ENCODE data around the gene FCHSD1.

FCHSD1 gene

DNA sequence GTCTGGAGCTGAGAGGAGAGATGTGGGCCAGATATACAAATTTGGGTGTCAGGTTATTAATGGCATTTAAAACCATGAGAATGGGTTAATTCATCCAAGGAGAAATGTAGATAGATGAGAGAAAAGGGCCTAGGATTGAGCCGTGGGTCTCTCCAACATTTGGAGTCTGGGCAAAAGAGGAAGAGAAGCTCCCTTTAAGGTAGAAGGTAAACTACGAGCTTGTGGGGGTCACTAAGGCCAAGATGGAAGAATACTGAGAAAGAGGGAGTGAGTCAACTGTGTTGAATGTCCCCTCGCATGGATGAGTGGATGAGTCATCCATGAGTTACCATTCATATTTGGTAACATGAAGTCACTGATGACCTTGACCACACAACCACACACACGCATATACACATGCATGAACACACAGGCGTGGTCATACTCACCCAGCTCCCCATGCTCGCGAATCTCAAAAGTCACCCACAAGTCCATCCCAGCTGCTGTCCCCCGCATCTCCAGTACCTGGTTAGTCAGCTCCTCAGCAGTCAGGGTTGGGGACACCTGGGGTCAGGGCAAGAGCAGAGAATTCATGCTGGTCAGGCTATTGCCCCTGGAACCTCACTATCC is 6.8 kb upstream of the FCHSD1 start:
- H3K9me3 Mint-ChIP-seq = no peaks in the 10 kb centered on the region
- no peaks in the 10 kb centered on the region for H3K27me3 Mint-ChIP-seq
- H3K4me1 Mint-ChIP-seq = peaks cover 1% of the 10 kb centered on the region
- H3K36me3 Mint-ChIP-seq = no peaks in the 10 kb centered on the region
- H3K27ac Mint-ChIP-seq = no peak overlapping the region
- H3K4me3 Mint-ChIP-seq = no peak overlapping the region

DNA sequence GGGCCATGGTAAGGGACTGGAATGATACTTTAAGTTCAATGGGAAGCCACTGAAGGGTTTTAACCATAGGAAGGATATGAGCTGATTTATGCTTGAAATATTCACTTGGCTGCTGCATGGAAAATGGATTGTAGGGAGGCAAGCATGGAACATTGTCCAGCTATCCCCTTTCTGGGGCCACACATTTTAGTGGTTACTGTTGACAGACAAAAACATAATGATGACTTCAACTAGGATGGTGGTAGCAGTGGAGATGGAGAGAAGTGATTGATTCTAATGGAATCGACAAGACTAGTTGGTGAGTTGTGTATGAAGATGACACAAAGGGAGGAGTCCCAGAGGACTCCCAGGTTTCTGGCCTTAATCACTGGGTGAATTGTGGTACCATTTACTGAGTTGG is 6.2 kb upstream of the FCHSD1 start:
- H3K4me3 Mint-ChIP-seq = no peak overlapping the region
- no peaks in the 10 kb centered on the region for H3K27me3 Mint-ChIP-seq
- H3K36me3 Mint-ChIP-seq = no peaks in the 10 kb centered on the region
- H3K4me1 Mint-ChIP-seq = peaks cover 8% of the 10 kb centered on the region
- no peak overlapping the region for H3K27ac Mint-ChIP-seq
- no peaks in the 10 kb centered on the region for H3K9me3 Mint-ChIP-seq

DNA sequence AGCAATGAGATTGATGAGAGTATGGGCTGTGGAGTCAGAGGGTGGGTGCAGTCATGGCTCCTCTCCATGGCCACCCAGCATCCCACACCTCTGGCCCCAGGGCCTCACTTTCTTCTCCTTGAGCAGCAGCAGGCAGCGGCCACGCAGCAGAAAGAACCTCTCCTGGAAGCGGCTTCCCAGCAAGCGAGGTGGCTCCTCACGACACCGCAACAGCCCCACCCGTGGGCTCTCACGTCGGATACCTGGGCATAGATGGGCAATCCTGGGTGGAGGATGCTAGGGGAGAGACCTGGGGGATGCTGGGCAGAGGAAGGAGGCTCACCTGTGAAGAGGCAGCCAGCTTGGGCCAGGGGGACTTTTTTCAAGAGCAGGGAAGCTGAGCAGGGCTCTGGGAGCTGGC is 5.2 kb upstream of the FCHSD1 start:
- peaks cover 17% of the 10 kb centered on the region for H3K4me1 Mint-ChIP-seq
- H3K4me3 Mint-ChIP-seq = no peak overlapping the region

DNA sequence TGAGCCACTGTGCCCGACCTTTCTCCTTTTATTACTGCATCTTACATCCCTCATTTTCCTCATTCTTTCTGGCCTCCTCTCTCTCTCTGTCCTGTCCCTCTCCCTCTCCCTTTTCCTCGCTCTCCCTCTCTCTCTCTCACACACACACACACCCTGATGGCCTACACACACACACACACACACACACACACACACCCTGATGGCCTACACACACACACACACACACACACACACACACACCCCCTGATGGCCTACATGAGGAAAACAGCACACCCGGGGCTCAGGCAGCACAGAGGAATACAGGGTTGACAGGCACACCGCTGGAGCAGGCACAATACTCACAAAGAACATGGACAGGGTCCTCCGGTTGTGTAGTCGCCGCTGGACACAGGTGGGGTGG is 3.8 kb upstream of the FCHSD1 start:
- no peaks in the 10 kb centered on the region for H3K27me3 Mint-ChIP-seq
- H3K27ac Mint-ChIP-seq = no peak overlapping the region
- H3K36me3 Mint-ChIP-seq = no peaks in the 10 kb centered on the region
- no peaks in the 10 kb centered on the region for H3K9me3 Mint-ChIP-seq
- H3K4me1 Mint-ChIP-seq = peaks cover 30% of the 10 kb centered on the region
- no peak overlapping the region for H3K4me3 Mint-ChIP-seq

More for the DNA sequence above, 5.2 kb upstream of the FCHSD1 start:
- Mint-ChIP-seq H3K9me3 (no peaks in the 10 kb centered on the region), H3K27me3 (no peaks in the 10 kb centered on the region), H3K27ac (no peak overlapping the region), H3K36me3 (no peaks in the 10 kb centered on the region)

DNA sequence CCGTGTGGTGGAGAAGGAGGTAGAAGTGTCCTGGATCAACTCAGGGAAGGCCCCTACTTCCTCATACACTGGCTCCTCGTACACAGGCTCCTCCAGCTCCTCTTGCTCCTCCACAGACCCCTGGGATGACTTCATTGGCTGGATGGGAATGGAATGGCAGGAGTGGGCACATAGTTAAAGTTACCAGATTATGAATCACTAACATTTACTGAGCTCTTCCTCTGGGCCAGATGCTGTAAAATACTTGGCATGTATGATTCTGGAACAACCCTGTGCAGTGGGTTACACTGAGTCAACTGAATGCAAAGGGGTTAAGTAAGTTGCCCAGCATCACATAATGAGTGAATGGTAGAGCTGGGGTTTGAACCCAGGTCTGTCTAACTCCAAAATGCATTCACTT is 3.1 kb upstream of the FCHSD1 start:
- Mint-ChIP-seq H3K4me1 (peaks cover 36% of the 10 kb centered on the region), H3K4me3 (no peak overlapping the region), H3K27me3 (no peaks in the 10 kb centered on the region), H3K36me3 (no peaks in the 10 kb centered on the region), H3K9me3 (no peaks in the 10 kb centered on the region), H3K27ac (no peak overlapping the region)

DNA sequence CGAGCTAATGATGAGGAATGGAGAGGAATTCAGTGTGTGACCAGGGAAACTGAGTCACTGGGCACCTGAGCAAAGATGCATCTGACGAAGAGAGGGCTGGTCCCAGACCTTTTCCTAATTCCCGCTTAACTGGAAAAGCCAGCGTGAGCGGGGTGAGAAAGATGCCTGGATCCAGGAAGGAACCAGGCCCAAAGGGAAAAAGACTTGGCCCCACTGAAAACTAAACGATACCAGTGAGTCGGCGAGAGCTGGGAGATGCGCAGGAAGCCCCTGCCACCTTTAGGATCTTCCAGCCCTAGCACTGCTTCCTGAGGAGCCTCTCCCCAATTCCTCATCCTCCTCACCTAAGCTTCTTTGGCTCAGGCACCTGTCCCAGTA is 499 bp upstream of the FCHSD1 start:
- H3K36me3 Mint-ChIP-seq = no peaks in the 10 kb centered on the region
- H3K9me3 Mint-ChIP-seq = no peaks in the 10 kb centered on the region
- H3K27ac Mint-ChIP-seq = peak overlapping the region; percentile 86
- peaks cover 46% of the 10 kb centered on the region for H3K4me1 Mint-ChIP-seq
- peak overlapping the region; percentile 93 for H3K4me3 Mint-ChIP-seq
- H3K27me3 Mint-ChIP-seq = no peaks in the 10 kb centered on the region

DNA sequence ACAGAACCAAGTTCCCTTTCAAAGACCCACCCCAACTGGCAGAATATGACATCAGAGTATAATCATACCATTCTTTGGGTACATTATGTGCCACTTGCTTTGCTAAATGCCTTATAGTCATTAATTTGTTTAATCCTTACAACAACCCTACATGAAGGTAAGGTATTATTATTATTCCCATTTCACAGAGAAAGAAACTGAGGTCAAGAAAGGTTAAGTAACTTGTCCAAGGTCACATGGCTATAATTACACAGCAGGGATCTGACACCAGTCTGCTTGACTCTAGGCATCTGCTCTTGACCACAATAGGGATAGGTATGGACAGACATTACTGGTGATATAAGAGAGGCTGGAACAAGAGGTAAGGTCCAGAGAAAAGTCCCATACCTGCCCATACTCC is 1.2 kb downstream of the FCHSD1 start:
- Mint-ChIP-seq H3K4me3 (peak overlapping the region; percentile 93), H3K4me1 (peaks cover 50% of the 10 kb centered on the region), H3K27ac (peak overlapping the region; percentile 13), H3K27me3 (no peaks in the 10 kb centered on the region), H3K9me3 (no peaks in the 10 kb centered on the region), H3K36me3 (no peaks in the 10 kb centered on the region)

DNA sequence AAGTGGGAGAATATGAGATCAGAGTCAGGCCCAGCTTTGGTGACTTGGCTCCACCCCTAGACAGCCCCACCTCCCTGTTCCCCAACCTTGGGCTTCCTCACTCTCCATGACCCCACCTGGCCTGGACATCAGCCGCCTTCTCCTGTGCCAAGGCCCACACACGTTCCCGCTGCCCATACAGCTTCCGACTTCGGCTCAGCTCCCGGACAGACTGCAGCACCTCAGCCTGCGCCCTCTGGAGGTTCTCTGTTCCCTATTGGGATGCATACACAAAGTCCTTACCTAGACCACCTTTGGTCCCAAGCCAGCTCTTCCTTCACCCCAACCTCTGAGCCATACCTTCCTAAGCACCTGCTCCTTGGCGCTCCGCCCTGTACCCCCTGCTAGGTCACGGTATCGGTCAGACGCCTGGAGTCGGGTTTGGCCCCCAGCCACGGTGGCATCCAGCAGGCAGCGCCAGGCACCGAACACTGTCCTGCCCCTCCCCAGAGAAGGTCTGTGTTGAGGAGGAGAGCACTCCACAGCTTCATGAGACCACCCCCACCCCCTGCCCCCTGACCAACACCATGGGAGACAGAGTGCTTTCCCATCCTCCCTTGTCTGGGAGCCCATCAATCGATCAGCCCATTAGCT is 2.0 kb downstream of the FCHSD1 start:
- no peaks in the 10 kb centered on the region for H3K9me3 Mint-ChIP-seq
- H3K4me1 Mint-ChIP-seq = peaks cover 50% of the 10 kb centered on the region
- H3K27me3 Mint-ChIP-seq = no peaks in the 10 kb centered on the region
- no peak overlapping the region for H3K4me3 Mint-ChIP-seq
- no peaks in the 10 kb centered on the region for H3K36me3 Mint-ChIP-seq
- no peak overlapping the region for H3K27ac Mint-ChIP-seq

DNA sequence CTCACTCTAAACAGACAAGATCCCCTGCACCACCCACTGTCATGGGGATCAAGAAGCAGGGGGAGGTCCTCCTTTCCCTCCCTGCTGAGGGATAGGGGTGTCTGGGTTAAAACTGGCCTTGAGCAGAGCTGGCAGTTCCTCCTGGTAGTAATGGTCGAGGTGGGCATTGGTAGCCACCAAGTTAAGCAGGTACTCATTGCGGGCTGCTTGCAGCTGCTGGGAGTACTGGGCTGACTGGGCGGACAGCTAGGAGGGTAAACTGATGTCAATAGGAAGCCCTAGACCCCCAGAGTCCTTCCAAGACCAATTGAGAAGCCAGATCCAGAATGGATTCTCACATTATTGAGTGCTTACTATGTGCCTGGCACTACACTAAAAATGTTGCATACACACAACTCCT is 3.4 kb downstream of the FCHSD1 start:
- no peak overlapping the region for H3K4me3 Mint-ChIP-seq
- H3K27ac Mint-ChIP-seq = peak overlapping the region; percentile 46
- H3K27me3 Mint-ChIP-seq = no peaks in the 10 kb centered on the region
- H3K9me3 Mint-ChIP-seq = no peaks in the 10 kb centered on the region
- peaks cover 47% of the 10 kb centered on the region for H3K4me1 Mint-ChIP-seq
- no peaks in the 10 kb centered on the region for H3K36me3 Mint-ChIP-seq

DNA sequence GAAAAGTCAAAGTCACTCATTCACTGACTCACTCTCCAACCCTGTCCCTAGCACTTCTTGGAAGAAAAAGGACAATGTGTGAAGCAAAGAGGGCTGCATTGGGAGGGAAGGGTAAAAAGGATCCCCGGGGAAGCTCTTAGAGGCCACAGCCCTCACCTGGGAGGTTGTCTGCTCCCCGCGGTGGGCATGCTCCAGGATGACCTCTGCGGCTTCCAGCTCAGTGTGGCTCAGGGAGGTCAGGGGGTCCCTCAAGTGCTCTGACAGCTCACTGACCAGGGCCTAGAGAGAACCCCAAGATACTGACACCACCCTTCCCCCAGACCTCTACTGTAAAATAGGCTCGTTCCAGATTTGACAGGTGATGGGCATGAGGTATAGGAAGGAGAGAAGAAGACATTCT is 4.0 kb downstream of the FCHSD1 start:
- H3K4me1 Mint-ChIP-seq = peaks cover 41% of the 10 kb centered on the region
- H3K4me3 Mint-ChIP-seq = no peak overlapping the region
- no peaks in the 10 kb centered on the region for H3K9me3 Mint-ChIP-seq
- H3K27me3 Mint-ChIP-seq = no peaks in the 10 kb centered on the region
- H3K36me3 Mint-ChIP-seq = no peaks in the 10 kb centered on the region
- H3K27ac Mint-ChIP-seq = no peak overlapping the region

DNA sequence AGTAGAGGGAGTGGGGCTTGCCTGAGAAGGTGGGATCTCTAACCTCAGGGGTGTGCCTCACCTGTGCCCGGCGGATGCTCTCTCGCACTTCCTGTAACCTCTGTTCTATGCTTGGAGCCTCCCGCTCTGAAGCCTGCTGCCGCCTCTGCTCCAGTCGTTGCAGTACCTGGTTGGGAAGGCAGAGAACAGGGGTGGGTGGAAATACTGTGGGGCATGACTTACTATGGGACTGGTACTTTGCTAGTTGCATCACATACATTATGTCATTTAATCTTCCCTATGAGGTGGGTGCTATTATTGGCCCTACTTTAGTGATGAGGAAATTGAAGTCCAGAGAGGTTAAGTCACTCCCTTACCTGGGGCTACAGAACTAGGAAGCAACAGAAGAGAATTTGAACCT is 5.2 kb downstream of the FCHSD1 start:
- no peaks in the 10 kb centered on the region for H3K9me3 Mint-ChIP-seq
- H3K27me3 Mint-ChIP-seq = no peaks in the 10 kb centered on the region
- H3K27ac Mint-ChIP-seq = no peak overlapping the region
- no peak overlapping the region for H3K4me3 Mint-ChIP-seq
- H3K36me3 Mint-ChIP-seq = peaks cover 3% of the 10 kb centered on the region
- H3K4me1 Mint-ChIP-seq = peaks cover 42% of the 10 kb centered on the region

DNA sequence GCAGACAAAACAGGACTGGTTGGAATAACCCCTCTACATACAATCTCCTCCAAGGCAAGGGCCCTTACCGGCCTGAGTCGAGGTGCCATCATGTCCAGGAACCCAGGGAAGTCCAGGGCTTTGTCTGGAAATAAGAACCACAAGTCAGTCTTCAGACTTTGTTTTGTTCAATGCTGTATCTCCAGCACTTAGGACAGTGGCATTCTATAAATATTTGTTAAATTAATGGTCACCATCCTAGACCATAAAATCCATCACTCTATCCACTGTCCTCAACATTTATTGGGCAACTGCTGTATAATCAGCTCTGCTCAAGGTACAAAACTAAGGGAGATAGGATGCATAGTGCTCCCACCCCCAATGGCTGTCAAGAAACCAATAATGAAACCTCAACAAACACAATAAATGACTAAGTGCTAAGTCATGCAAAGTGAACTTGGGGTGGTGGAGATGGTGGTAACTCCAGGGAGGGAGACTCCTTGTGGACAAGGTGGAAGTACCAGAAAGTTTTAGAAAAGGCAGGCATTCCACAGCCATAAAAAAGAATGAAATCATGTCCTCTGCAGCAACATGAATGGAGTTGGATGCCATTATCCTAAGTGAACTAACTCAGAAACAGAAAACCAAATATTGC is 9.5 kb downstream of the FCHSD1 start:
- no peaks in the 10 kb centered on the region for H3K9me3 Mint-ChIP-seq
- H3K27me3 Mint-ChIP-seq = no peaks in the 10 kb centered on the region
- no peak overlapping the region for H3K4me3 Mint-ChIP-seq
- H3K36me3 Mint-ChIP-seq = peaks cover 5% of the 10 kb centered on the region
- H3K4me1 Mint-ChIP-seq = peaks cover 29% of the 10 kb centered on the region
- H3K27ac Mint-ChIP-seq = peak overlapping the region; percentile 75

DNA sequence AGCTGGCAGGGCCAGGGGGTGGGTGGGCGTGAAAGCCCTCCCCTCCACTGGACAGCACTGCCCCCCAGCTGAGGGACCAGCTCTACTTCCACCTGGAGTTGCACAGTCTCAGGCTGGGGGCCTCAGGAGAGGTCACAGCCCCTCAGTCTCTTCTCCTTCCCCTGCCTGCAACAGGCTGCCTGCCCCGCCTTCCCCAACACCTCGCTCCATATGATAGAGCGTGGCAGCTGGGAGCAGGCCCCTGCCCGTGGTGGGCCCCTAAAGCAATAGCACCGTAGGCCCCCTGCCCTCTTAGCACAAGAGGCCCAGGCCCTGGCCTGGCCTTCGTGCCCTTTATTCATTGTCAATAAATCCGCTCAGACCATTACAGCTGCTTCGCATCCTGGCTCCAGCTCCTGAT is 10.5 kb downstream of the FCHSD1 start:
- no peaks in the 10 kb centered on the region for H3K9me3 Mint-ChIP-seq
- no peaks in the 10 kb centered on the region for H3K27me3 Mint-ChIP-seq
- no peak overlapping the region for H3K4me3 Mint-ChIP-seq
- H3K4me1 Mint-ChIP-seq = peaks cover 32% of the 10 kb centered on the region
- H3K36me3 Mint-ChIP-seq = peaks cover 5% of the 10 kb centered on the region
- H3K27ac Mint-ChIP-seq = peak overlapping the region; percentile 68

DNA sequence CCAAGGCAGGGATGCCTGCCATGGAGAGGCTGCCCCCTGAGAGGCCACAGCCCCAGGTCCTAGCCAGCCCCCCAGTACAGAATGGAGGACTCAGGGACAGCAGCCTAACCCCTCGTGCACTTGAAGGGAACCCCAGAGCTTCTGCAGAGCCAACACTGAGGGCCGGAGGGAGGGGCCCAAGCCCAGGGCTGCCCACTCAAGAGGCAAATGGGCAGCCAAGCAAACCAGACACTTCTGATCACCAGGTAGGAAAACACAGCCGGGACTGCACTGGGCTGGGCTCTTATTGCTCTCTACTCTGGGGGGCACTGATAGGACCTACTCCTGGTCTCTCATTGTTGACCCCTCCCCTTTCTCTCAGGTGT is 11.2 kb downstream of the FCHSD1 start:
- no peaks in the 10 kb centered on the region for H3K27me3 Mint-ChIP-seq
- no peak overlapping the region for H3K4me3 Mint-ChIP-seq
- peaks cover 6% of the 10 kb centered on the region for H3K36me3 Mint-ChIP-seq
- peaks cover 38% of the 10 kb centered on the region for H3K4me1 Mint-ChIP-seq
- no peak overlapping the region for H3K27ac Mint-ChIP-seq
- H3K9me3 Mint-ChIP-seq = no peaks in the 10 kb centered on the region

DNA sequence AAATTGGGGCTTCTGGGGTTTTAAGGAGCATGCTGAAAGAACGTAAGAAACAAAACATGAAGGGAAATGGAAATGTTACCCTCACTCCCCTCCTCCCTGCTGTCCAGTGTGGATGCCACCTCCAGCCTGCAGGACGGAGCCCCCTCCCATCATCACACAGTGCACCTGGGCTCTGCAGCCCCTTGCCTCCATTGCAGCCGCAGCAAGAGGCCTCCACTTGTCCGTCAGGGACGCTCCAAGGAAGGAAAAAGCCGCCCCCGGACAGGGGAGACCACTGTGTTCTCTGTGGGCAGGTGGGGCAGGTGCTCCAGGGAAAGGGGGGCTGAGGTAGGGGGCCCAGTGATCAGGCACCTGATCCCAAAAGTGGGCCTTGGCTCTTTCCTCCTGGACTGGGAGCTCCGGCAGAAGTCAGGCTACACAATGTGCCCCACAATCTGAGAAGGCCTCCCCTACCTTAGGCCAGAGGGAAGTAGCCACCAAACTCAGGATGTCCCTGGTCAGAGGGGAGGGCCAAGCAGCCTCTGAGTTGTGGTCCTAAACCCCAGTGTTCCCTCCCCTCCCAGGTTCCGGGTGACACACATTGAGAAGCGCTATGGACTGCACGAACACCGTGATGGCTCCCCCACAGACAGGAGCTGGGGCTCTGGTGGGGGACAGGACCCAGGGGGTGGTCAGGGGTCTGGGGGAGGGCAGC is 11.7 kb downstream of the FCHSD1 start:
- H3K27ac Mint-ChIP-seq = no peak overlapping the region

DNA sequence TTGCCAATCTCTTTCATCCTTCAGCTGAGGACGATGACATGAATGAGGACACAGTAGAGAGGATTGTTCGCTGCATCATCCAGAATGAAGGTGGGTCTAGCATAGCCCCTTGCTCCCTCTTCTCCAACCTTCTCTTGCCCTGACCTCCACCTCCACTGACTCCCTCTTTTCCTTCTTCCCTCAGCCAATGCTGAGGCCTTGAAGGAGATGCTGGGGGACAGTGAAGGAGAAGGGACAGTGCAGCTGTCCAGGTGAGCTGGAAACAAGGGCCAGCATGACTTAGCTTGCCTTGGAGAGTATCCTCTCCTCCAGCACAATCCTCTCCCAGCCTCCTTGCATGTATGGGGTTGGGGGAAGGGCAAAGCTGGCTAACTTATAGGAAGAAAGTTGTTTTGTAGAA is 12.4 kb downstream of the FCHSD1 start:
- Mint-ChIP-seq H3K4me1 (peaks cover 50% of the 10 kb centered on the region), H3K9me3 (no peaks in the 10 kb centered on the region), H3K27me3 (no peaks in the 10 kb centered on the region), H3K4me3 (peak overlapping the region; percentile 88), H3K36me3 (peaks cover 7% of the 10 kb centered on the region), H3K27ac (peak overlapping the region; percentile 17)

More for the DNA sequence above, 11.7 kb downstream of the FCHSD1 start:
- H3K27me3 Mint-ChIP-seq = no peaks in the 10 kb centered on the region
- no peaks in the 10 kb centered on the region for H3K9me3 Mint-ChIP-seq
- H3K4me3 Mint-ChIP-seq = no peak overlapping the region
- H3K4me1 Mint-ChIP-seq = peaks cover 43% of the 10 kb centered on the region
- peaks cover 7% of the 10 kb centered on the region for H3K36me3 Mint-ChIP-seq
